ENCODE measurements around the gene PRKG2.

Gene PRKG2

GRCh38 chr4:81198609-81199008 is 16.4 kb downstream of the PRKG2 start:
- Histone ChIP-seq H2AFZ (no peak overlapping the region), H3K36me3 (ENCODE audit: control insufficient read depth, insufficient read depth, low read length) (no peaks in the 10 kb centered on the region), H3K27ac (no peak overlapping the region), H3K27me3 (ENCODE audit: control insufficient read depth, insufficient read depth, low read length) (no peaks in the 10 kb centered on the region), H3K9ac (no peak overlapping the region), H3K9me3 (ENCODE audit: control insufficient read depth, low read length) (no peaks in the 10 kb centered on the region), H3K4me1 (no peaks in the 10 kb centered on the region), H3K4me3 (ENCODE audit: low read depth, low read length) (no peak overlapping the region), H3K4me2 (ENCODE audit: low read length) (no peak overlapping the region), H3K79me2 (no peaks in the 10 kb centered on the region)
- TF ChIP-seq CTCF (IDR thresholded peaks at IDR 0.05): no peak

GRCh38 chr4:81197864-81198524 is 17.0 kb downstream of the PRKG2 start:
- no peak overlapping the region for H3K27ac ChIP-seq

GRCh38 chr4:81196126-81196650 is 18.8 kb downstream of the PRKG2 start:
- H3K27ac ChIP-seq: no peak overlapping the region

More at GRCh38 chr4:81197864-81198524, 17.0 kb downstream of the PRKG2 start:
- Histone ChIP-seq H3K27me3 (ENCODE audit: control insufficient read depth, insufficient read depth, low read length) (no peaks in the 10 kb centered on the region), H3K4me3 (ENCODE audit: low read depth, low read length) (no peak overlapping the region), H3K4me1 (no peaks in the 10 kb centered on the region), H3K9ac (no peak overlapping the region), H3K79me2 (no peaks in the 10 kb centered on the region), H3K36me3 (ENCODE audit: control insufficient read depth, insufficient read depth, low read length) (no peaks in the 10 kb centered on the region), H2AFZ (no peak overlapping the region), H3K9me3 (ENCODE audit: control insufficient read depth, low read length) (no peaks in the 10 kb centered on the region), H3K4me2 (ENCODE audit: low read length) (no peak overlapping the region)
- no peak for TF ChIP-seq CTCF (IDR thresholded peaks at IDR 0.05)

GRCh38 chr4:81195475-81195874 is 19.5 kb downstream of the PRKG2 start:
- Histone ChIP-seq H3K9me3 (ENCODE audit: control insufficient read depth, low read length) (no peaks in the 10 kb centered on the region), H3K27ac (no peak overlapping the region), H3K27me3 (ENCODE audit: control insufficient read depth, insufficient read depth, low read length) (no peaks in the 10 kb centered on the region), H3K4me2 (ENCODE audit: low read length) (no peak overlapping the region), H3K4me3 (ENCODE audit: low read depth, low read length) (no peak overlapping the region), H3K79me2 (no peaks in the 10 kb centered on the region), H2AFZ (no peak overlapping the region), H3K36me3 (ENCODE audit: control insufficient read depth, insufficient read depth, low read length) (no peaks in the 10 kb centered on the region), H3K4me1 (no peaks in the 10 kb centered on the region), H3K9ac (no peak overlapping the region)
- no peak for TF ChIP-seq CTCF (IDR thresholded peaks at IDR 0.05)

More at GRCh38 chr4:81196126-81196650, 18.8 kb downstream of the PRKG2 start:
- Histone ChIP-seq H3K79me2 (no peaks in the 10 kb centered on the region), H3K9me3 (ENCODE audit: control insufficient read depth, low read length) (no peaks in the 10 kb centered on the region), H3K36me3 (ENCODE audit: control insufficient read depth, insufficient read depth, low read length) (no peaks in the 10 kb centered on the region), H3K9ac (no peak overlapping the region), H3K4me1 (no peaks in the 10 kb centered on the region), H3K4me2 (ENCODE audit: low read length) (no peak overlapping the region), H3K27me3 (ENCODE audit: control insufficient read depth, insufficient read depth, low read length) (no peaks in the 10 kb centered on the region), H3K4me3 (ENCODE audit: low read depth, low read length) (no peak overlapping the region), H2AFZ (no peak overlapping the region)
- no peak for TF ChIP-seq CTCF (IDR thresholded peaks at IDR 0.05)

GRCh38 chr4:81194286-81194685 is 20.7 kb downstream of the PRKG2 start:
- no peaks in the 10 kb centered on the region for H3K4me1 ChIP-seq
- no peak for TF ChIP-seq CTCF (IDR thresholded peaks at IDR 0.05)
- no peaks in the 10 kb centered on the region for H3K79me2 ChIP-seq
- no peaks in the 10 kb centered on the region for H3K36me3 ChIP-seq (ENCODE audit: control insufficient read depth, insufficient read depth, low read length)
- no peak overlapping the region for H3K27ac ChIP-seq
- H3K4me3 ChIP-seq (ENCODE audit: low read depth, low read length): no peak overlapping the region
- no peaks in the 10 kb centered on the region for H3K9me3 ChIP-seq (ENCODE audit: control insufficient read depth, low read length)
- no peak overlapping the region for H3K4me2 ChIP-seq (ENCODE audit: low read length)
- no peak overlapping the region for H2AFZ ChIP-seq
- H3K27me3 ChIP-seq (ENCODE audit: control insufficient read depth, insufficient read depth, low read length): no peaks in the 10 kb centered on the region
- no peak overlapping the region for H3K9ac ChIP-seq
